ENCODE results near the gene CYB5RL. TPM values are rescaled to one million over a fixed set of nuclear protein-coding genes. Genes with fewer than 3 reads are reported as not detected.
"Not testable (repeated sequence)": the region's sequence is repeated elsewhere in the genome, so short reads cannot be mapped to it uniquely, and the experiment has no call there.

The CYB5RL gene, protein sequence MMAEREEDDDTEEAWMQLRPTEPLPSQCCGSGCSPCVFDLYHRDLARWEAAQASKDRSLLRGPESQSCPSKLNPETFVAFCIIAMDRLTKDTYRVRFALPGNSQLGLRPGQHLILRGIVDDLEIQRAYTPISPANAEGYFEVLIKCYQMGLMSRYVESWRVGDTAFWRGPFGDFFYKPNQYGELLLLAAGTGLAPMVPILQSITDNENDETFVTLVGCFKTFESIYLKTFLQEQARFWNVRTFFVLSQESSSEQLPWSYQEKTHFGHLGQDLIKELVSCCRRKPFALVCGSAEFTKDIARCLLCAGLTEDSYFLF
- total RNA-seq, result 8.1 TPM

DNA sequence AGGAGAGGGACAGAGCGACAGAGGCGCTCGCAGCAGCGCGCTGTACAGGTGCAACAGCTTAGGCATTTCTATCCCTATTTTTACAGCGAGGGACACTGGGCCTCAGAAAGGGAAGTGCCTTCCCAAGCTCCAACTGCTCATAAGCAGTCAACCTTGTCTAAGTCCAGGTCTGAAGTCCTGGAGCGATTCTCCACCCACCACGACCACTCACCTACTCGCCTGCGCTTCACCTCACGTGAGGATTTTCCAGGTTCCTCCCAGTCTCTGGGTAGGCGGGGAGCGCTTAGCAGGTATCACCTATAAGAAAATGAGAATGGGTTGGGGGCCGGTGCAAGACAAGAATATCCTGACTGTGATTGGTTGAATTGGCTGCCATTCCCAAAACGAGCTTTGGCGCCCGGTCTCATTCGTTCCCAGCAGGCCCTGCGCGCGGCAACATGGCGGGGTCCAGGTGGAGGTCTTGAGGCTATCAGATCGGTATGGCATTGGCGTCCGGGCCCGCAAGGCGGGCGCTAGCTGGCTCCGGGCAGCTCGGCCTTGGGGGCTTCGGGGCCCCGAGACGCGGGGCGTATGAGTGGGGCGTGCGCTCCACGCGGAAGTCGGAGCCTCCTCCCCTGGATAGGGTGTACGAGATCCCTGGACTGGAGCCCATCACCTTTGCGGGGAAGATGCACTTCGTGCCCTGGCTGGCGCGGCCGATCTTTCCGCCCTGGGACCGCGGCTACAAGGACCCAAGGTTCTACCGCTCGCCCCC lies at the start of gene CYB5RL, which contains the start of gene MRPL37:
Gene CYB5RL, minus strand, starts transcription at position 266 of the 754 bp plus-strand sequence. CDS start 4,414 bp downstream, outside the sequence.
Gene MRPL37, plus strand, starts transcription at position 403 of the 754 bp plus-strand sequence. Its CDS starts 77 bp downstream, at position 480.
- ATAC-seq, result peak; percentile 99
- intact Hi-C loops (cut with DNase I), result no loop called here

DNA sequence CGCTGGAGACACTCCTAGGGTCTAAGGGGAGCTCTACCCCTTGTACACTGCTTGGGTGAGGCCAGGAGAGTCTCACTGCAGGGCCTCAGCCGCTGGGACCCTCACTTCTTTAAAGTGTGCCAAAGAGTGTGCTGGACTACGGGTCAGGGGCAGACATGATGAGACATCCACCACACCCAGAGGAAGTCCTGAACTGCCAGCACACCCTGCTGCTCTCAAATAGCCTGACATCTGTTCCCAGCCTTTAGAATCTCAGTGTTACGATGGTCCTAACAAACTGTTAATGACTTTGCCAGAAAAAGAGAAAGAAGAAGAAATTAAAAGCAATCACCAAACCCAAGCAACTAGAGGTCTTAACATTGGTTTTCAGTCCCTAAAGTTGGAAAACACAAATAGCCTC lies 49.1 kb upstream of the CYB5RL start:
- no peak for ATAC-seq
- intact Hi-C loops (cut with DNase I), result no loop called here
- no peak for DNase-seq (ENCODE audit: low spot score)

More for the DNA sequence above, at the start of gene CYB5RL, which contains the start of gene MRPL37:
- DNase-seq (ENCODE audit: low spot score), result peak; percentile 92

DNA sequence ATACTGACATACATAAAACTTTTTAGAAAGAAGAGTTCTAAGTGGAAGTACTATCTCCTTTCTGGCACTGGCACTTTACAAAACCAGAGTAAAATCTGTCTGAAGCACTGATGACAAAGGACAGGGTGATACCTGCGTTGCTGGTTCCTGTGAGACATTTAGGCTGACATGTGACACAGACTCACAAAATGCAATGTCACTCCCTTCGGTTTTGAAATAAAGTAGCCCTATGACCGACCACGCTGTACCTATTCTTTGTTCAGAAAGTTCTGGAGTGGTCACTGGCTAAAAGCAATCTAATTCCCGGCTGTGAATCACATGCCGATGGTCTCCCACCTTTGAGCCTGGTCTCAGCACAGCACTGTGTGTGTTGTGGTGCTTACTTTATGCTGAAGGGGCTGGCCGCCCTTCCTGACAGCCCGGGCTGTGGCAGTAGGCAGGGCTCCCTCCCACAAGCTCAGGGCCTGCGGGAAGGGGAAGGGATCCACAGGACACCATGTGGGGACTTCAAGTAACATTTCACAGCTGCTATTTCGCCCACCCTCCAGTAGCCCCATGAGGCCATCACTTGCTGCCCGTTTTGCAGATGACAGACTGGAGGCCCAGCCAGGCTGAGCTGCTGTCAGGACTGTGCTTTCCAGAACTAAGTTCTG lies 48.2 kb upstream of the CYB5RL start:
- intact Hi-C loops (cut with DNase I), result no loop called here

DNA sequence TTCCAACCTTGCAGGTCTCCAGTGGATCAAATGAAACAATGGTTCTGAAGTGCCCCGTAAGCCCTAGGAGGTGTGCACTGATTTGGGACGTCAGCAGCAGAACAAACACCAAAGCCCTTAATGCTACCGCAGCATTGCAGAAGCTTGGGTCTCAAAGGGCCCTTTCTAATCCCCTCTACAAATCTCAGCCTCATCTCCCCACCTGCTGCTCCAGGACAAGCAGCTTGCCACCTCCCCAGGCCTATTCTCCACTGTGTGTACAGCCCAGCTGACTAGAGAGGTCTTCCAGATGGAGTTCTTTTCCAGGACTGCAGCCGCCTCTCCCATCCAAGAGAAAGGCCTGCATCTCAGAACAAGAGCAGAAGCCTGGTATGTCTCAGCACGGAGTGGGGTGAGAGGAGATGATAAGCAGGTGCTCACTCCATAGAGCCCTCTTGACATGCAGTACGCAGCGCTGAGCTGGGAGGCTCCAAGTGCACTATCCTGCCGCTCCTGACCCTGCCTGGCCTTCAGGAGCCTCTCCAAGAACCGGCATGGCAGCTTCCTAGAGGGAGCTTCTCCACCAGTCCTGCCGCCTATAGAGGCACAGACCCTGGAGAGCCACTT lies 46.4 kb upstream of the CYB5RL start:
- no peak for DNase-seq (ENCODE audit: low spot score)
- no peak for ATAC-seq

More for the DNA sequence above, 48.2 kb upstream of the CYB5RL start:
- ATAC-seq (no peak), DNase-seq (ENCODE audit: low spot score) (no peak)

DNA sequence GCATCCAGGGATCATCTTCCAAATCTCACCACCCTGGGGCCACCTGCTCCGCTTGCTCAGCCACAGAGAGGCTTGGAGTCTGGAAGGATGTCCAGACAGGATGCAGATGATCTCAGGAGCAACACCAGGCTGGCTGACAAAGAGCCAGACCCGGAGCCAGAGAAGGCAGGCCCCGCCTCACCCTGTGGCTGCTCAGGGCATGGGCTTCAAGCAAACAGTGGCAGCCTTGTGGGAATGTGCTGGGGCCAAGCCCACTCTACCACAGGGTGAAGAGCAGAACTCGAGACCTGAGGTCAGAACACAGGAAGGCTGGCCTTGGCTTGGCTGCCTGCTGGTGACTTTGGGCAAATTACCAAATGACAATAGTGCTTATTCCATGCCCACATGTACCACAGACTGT lies 45.7 kb upstream of the CYB5RL start:
- ATAC-seq, result no peak
- DNase-seq (ENCODE audit: low spot score), result no peak
- intact Hi-C loops (cut with DNase I), result no loop called here

More for the DNA sequence above, 46.4 kb upstream of the CYB5RL start:
- intact Hi-C loops (cut with DNase I), result no loop called here

DNA sequence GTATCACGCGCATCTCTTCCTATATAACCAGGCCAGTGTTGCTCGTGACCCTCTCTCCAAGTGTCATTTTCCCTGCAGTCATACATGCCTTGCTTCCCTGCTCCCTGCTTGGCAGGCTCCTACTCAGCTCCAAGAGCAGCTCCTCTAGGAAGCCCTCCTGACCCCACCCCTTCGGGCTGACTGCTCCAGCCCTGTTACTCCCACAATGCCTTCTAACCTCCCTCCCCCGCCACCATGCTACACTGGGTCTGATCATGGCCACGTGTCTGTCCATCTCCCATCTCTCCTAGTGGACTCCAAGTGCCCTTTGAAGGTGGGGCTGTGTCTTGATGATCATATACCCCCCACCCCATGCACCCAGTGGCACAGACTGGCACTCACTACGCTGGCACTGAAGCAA lies 44.8 kb upstream of the CYB5RL start:
- intact Hi-C loops (cut with DNase I), result no loop called here
- DNase-seq (ENCODE audit: low spot score) (no peak), ATAC-seq (no peak)

DNA sequence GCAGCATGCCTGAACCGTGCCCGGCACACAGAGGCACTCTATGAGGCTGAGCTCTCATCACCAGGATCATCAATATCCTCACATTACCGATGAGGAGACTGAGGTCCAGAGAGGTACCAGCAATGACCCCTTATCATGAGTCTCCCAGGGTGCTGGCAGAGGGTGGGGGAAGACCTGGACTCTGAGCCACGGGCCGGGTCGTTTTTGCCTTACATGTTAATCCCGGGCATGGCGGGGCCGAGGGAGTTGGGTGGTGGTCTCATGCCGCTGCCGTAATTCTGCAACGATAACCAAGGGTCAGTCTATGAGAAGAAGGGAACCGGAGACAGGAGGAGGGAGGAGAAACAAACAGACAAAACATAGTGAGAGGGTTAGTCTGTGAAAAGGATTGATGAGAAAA lies 43.2 kb upstream of the CYB5RL start:
- ATAC-seq, result no peak
- no peak for DNase-seq (ENCODE audit: low spot score)
- intact Hi-C loops (cut with DNase I), result no loop called here

DNA sequence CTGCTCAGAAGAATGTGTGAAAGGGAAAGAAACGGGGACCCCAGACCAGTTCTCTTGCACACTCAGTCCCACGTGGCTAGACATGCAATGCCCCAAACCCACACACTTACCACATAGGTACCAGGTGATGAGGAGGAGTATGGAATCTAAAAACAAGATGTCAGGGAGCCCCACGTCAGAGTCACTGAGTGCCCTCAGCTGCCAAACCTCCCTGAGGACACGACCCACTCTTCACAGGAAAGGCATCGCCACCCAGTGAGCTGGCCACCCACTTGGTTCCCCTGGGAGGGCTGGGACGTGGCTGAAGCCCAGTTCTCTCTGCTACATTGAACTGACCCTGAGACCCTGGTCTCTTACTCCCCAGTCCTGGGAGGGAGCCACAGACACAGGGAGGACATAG lies 41.5 kb upstream of the CYB5RL start:
- DNase-seq (ENCODE audit: low spot score), result no peak
- intact Hi-C loops (cut with DNase I), result no loop called here
- peak; percentile 6 for ATAC-seq

DNA sequence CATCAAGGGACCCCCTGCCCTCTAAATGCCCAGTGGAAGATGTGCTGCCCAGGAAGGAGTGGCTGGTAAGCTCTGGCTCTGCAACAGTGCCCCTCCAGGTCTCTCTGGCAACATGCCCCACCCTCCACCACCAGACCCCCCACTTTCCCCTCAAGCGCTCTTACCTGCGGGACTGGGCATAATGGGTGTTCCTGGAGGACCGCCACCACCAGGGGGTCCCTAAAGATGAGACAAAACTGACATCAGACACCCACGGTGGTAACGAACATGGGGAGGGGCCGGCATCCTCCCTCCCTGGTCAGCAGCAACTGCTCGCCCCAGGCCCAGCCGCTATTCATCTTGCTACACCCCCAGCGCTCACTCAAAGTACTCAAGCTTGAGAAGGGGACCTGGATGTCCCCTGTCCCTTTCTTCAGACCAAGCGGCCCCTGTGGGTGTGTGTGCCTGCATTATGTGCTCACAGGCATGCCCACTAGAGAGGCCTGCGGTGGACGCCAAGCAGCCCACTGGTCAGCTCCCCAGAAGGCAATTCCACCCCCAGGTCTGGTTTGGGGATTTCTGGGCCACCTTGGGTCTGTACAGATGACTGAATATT lies 41.0 kb upstream of the CYB5RL start:
- intact Hi-C loops (cut with DNase I), result no loop called here
- ATAC-seq (no peak), DNase-seq (ENCODE audit: low spot score) (no peak)

DNA sequence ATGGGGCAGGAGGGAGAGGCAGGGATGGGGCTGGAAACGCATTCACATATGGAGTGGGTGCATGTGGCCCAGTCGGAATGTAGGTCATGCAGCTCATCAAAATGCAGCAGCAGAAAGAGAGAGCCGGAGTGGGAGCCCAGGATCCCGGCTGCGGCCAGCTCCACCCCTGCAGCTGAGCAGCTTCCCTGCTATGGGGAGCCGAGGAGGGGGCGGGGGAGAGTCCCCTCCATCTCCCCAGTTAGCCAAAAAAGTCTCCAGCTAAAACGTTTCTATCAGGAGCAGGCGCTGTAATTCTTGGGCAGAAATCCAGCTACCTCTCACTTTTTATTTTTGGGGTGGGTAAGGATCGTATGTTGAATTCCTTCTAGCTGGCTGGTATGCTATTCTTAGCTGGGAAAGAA lies 39.8 kb upstream of the CYB5RL start:
- intact Hi-C loops (cut with DNase I), result no loop called here
- no peak for DNase-seq (ENCODE audit: low spot score)
- ATAC-seq, result peak; percentile 40

DNA sequence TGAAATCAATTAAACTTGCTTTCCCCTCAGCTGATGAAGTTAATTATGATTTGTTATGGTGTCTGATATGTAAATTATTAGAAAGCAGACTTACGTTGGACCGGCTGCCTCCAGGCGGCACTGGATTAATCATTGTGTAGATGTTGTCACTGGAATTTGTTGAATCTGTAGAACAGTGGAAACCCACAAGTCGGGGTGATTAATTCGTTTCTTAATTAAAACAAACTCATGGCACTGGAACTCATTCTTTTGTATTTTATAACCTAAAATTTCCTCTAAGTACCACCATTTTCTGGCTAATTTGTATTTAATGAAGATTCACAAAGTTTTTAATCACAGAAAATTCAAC lies 39.2 kb upstream of the CYB5RL start:
- ATAC-seq, result no peak

DNA sequence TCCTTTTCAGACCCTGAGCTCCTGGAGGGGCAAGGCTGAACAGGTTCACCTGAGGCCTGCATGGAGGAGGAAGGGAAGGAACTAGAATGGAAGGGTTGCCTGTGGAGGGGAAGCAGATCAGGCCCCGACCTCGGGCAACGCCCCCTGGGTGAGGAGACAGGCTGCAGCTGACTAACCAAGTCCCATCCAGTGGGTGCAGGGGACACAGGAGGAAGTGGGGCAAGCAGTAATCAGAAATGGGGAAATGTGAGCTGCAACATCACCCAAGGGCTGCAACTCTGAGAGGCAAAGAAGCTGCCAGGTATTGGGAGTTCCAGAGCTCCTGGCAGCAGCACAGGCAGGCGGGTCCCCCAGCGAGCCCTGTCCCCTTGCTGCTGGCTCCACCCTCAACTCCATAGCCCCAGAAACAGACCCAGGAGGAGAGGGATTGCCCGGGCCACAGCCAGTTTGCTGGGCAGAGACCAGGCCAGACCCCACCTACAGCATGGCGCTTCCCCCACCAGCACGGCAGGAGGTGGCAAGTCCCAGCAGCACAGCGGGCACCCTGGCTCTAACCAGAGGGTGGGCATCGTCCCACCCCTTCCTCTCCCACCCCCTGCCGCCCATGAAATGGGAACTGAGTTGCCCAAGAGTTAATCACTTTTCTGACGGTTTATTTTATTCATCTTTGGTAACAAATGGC lies 38.7 kb upstream of the CYB5RL start:
- intact Hi-C loops (cut with DNase I), result no loop called here
- DNase-seq (ENCODE audit: low spot score), result no peak
- ATAC-seq, result no peak

More for the DNA sequence above, 39.2 kb upstream of the CYB5RL start:
- DNase-seq (ENCODE audit: low spot score), result no peak
- intact Hi-C loops (cut with DNase I), result no loop called here

DNA sequence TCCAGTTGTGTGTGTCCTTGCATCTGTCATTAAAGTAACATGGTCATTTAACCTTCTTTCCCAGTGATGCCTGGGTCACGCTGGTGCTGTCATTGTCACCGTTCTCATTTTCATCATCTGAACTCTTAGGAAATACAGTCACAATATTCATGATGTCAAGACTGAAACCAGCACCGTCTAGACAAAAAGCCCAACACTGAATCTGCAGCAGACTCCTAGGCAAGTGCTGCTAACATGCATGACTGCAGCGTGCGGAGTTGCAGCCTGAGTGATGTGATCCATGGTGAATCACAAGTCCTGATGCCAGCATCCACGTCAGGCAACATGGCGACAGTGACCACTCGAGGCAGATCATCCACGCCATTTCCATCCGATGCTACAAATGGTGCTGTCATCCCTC lies 37.8 kb upstream of the CYB5RL start:
- intact Hi-C loops (cut with DNase I), result no loop called here
- no peak for ATAC-seq
- no peak for DNase-seq (ENCODE audit: low spot score)

DNA sequence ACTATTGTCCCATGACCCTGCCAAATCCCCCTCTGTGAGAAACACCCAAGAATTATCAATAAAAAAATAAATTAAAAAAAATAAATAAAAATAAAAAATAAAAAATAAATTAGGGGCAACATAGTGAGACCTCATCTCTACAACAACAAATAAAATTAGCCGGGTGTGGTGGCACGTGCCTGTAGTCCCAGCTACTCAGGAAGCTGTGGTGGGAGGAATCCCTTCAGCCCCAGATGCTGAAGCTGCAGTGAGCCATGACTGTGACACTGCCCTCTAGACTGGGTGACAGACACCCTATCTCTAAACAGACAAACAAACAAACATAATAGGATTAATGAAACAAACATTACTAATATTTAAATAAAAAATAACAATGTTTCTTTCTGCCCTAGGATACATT lies 34.5 kb upstream of the CYB5RL start:
- no peak for ATAC-seq
- intact Hi-C loops (cut with DNase I), result no loop called here

DNA sequence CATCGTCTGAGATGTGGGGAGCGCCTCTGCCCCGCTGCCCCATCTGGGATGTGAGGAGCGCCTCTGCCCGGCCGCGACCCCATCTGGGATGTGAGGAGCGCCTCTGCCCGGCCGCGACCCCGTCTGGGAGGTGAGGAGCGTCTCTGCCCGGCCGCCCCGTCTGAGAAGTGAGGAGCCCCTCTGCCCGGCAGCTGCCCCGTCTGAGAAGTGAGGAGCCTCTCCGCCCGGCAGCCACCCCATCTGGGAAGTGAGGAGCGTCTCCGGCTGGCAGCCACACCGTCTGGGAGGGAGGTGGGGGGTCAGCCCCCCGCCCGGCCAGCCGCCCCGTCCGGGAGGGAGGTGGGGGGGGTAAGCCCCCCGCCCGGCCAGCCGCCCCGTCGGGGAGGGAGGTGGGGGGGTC lies 33.4 kb upstream of the CYB5RL start:
- intact Hi-C loops (cut with DNase I); ATAC-seq; DNase-seq (ENCODE audit: low spot score): not testable (repeated sequence)

More for the DNA sequence above, 34.5 kb upstream of the CYB5RL start:
- DNase-seq (ENCODE audit: low spot score), result no peak

DNA sequence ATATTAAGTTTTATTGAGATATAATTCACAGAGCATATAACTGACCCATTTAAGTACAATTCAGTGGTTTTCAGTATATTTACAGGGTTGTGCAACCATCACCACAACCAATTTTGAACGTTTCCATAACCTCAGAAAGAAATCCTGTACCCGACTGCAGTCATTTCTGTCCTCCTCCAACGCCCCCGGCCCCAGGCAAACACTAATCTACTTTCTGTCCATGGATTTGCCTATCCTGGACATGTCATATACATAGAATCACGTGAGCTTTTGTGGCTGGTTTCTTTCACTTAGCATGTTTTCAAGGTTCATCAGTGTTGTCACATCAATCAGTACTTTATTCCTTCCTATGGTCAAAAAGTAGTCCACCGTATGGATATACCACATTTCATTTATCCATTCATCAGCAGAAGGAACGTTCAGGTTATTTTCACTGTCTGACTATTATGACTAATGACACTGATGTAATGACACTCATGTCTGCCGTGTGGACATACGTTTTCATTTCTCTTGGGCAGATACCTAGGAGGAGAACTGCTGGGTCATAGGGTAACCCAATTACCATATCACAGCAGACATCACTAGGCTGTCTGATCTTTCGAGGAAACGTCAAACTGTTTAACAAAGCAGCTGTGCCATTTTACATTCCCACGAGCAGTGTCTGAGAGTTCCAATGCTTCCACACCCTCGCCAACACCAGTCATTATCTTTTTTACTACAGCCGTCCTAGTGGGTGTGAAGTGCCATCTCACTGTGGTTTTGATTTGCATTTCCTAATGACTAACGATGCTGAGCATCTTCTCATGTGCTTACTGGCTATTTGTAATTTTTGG lies 30.9 kb upstream of the CYB5RL start:
- no peak for ATAC-seq
- no peak for DNase-seq (ENCODE audit: low spot score)
- intact Hi-C loops (cut with DNase I), result no loop called here

DNA sequence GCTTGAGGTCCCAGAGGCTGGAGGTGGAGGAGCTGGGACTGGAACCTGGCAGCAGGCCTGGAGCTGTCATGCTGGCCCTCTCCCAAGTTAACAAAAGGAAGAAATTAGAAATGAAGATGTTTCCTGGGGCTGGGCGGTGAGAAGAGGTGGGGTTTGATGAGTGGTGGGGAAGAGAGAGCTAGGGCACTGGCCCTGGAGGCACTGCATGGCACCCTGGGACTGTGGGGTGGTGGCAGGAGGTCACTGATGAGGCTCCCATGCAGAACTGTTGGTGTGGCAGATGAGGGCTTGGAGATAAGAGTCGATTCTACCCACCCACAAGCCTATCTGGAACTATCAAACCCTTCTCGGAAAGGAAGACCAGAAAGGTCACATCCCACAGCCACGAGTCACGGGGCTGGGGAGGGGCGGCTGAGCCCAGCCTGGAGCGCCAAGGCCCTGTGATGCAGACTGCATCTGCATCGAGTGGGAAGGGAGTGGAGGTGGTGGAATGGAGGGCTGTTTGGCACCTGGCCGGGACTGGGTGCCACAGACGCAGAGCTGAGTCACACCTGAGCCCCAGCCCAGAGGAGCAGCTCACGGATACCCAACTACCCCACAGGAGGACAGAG lies 29.6 kb upstream of the CYB5RL start:
- peak; percentile 49 for ATAC-seq
- intact Hi-C loops (cut with DNase I), result no loop called here
- DNase-seq (ENCODE audit: low spot score), result no peak

Measured in sciatic nerve (tissue), 2 donors.